Neural cell (in vitro differentiated cells): ENCODE measurements around the gene RGL3. TPM values are rescaled to one million over a fixed set of nuclear protein-coding genes. Genes with fewer than 3 reads are reported as not detected.

Experiments
- H2AFZ ChIP-seq: fragments of 200-600, 300-800 bp; sonication (generic), shearing (Covaris generic); 2 replicates; pipeline ENCODE4 v1.6.0; 2014; ENCODE audit warnings: low read depth, mild to moderate bottlenecking, antibody characterized with exemption, low read length, moderate library complexity
- H3F3A ChIP-seq: fragments of 200-600 bp; shearing (Covaris generic); 2 replicates; pipeline ENCODE4 v1.6.1; 2016; ENCODE audit warnings: mild to moderate bottlenecking, moderate library complexity, mixed read lengths, antibody characterized with exemption, low read length; ENCODE audit not compliant: insufficient read depth, poor library complexity, severe bottlenecking
- H3K27ac ChIP-seq: fragments of 200-600, 300-800 bp; sonication (generic), shearing (Covaris generic); 2 replicates; pipeline ENCODE4 v1.5.1; 2014; ENCODE audit warnings: mild to moderate bottlenecking, low read length, moderate library complexity
- H3K27me3 ChIP-seq: fragments of 300-800, 200-600 bp; sonication (generic), shearing (Covaris generic); 2 replicates; pipeline ENCODE4 v1.6.0; 2014; ENCODE audit warnings: mild to moderate bottlenecking, low read depth, low read length, moderate library complexity; ENCODE audit not compliant: insufficient read depth
- H3K36me3 ChIP-seq: fragments of 300-800, 200-600 bp; sonication (generic), shearing (Covaris generic); 2 replicates; pipeline ENCODE4 v1.5.1; 2014; ENCODE audit warnings: mild to moderate bottlenecking, antibody characterized with exemption, low read length, moderate library complexity; ENCODE audit not compliant: insufficient read depth
- H3K4me2 ChIP-seq: fragments of 300-800, 200-600 bp; sonication (generic), shearing (Covaris generic); 2 replicates; pipeline ENCODE4 v1.6.0; 2014; ENCODE audit warnings: mild to moderate bottlenecking, low read length
- H3K4me3 ChIP-seq: fragments of 300-800, 200-600 bp; sonication (generic), shearing (Covaris generic); 2 replicates; pipeline ENCODE4 v1.5.1; 2014; ENCODE audit warnings: mild to moderate bottlenecking, low read length, moderate library complexity
- H3K79me2 ChIP-seq: fragments of 200-600 bp; shearing (Covaris generic); replicated peaks from 2 replicates; pipeline ENCODE4 v1.6.0; 2014; ENCODE audit warnings: mild to moderate bottlenecking, low read length, moderate library complexity; ENCODE audit not compliant: insufficient read depth
- H3K9ac ChIP-seq: fragments of 300-800, 200-600 bp; sonication (generic), shearing (Covaris generic); 2 replicates; pipeline ENCODE4 v1.6.1; 2016; ENCODE audit warnings: mild to moderate bottlenecking, low read length, mixed read lengths
- H3K9me2 ChIP-seq: fragments of 200-600 bp; shearing (Covaris generic); 2 replicates; pipeline ENCODE4 v1.6.1; 2016; ENCODE audit warnings: mild to moderate bottlenecking, low read length, mixed read lengths; ENCODE audit not compliant: insufficient read depth
- H3K9me3 ChIP-seq: fragments of 200-600, 300-800 bp; sonication (generic), shearing (Covaris generic); 2 replicates; pipeline ENCODE4 v1.6.1; 2016; ENCODE audit warnings: mild to moderate bottlenecking, mixed run types, low read length, moderate library complexity, mixed read lengths
- H4K20me1 ChIP-seq: fragments of 200-600 bp; shearing (Covaris generic); 2 replicates; pipeline ENCODE4 v1.6.1; 2016; ENCODE audit warnings: mild to moderate bottlenecking, mixed run types; ENCODE audit not compliant: insufficient read depth
- EP300 ChIP-seq: fragments of 450-650 bp; conservative IDR thresholded peaks from 2 replicates; pipeline ENCODE4 v1.6.1; 2014; ENCODE audit warnings: antibody characterized with exemption, mild to moderate bottlenecking, moderate library complexity; ENCODE audit not compliant: poor library complexity, severe bottlenecking
- EZH2 ChIP-seq: fragments of 200-600, 300-800 bp; shearing (Covaris generic), sonication (generic); IDR thresholded peaks from 2 replicates; pipeline ENCODE4 v1.6.1; 2014; ENCODE audit warnings: antibody characterized with exemption, low read length, borderline replicate concordance, mild to moderate bottlenecking; ENCODE audit not compliant: insufficient read depth, poor library complexity, severe bottlenecking
- MXI1 ChIP-seq: fragments of 450-650 bp; conservative IDR thresholded peaks from 2 replicates; pipeline ENCODE4 v1.6.1; 2014; ENCODE audit warnings: antibody characterized with exemption, mild to moderate bottlenecking; ENCODE audit not compliant: poor library complexity, severe bottlenecking
- POLR2AphosphoS5 ChIP-seq: IDR thresholded peaks from 2 replicates; pipeline ENCODE4 v1.6.1; 2012
- RAD21 ChIP-seq: fragments of 450-650 bp; conservative IDR thresholded peaks from 2 replicates; pipeline ENCODE4 v1.6.1; 2014; ENCODE audit warnings: antibody characterized with exemption, mild to moderate bottlenecking, moderate library complexity
- SMC3 ChIP-seq: fragments of 450-650 bp; conservative IDR thresholded peaks from 2 replicates; pipeline ENCODE4 v1.6.1; 2014; ENCODE audit warnings: antibody characterized with exemption, mild to moderate bottlenecking, moderate library complexity; ENCODE audit not compliant: poor library complexity
- TAF1 ChIP-seq: IDR thresholded peaks from 2 replicates; pipeline ENCODE4 v1.6.1; 2012; ENCODE audit warnings: low read depth
- polyA plus RNA-seq: library from polyadenylated mRNA; depleted of rRNA; stranded (reverse); fragments of >200 nt; gene quantifications from 2 replicates; pipeline ENCODE4 v1.2.3, GENCODE V29; 2014
- TF ChIP-seq, protein P1 (sequence below): IDR thresholded peaks from 2 replicates; pipeline ENCODE4 v1.6.1; 2012; ENCODE audit warnings: borderline replicate concordance
- TF ChIP-seq, protein P2 (sequence below): fragments of 450-650 bp; IDR thresholded peaks from 2 replicates; pipeline ENCODE4 v1.5.1; 2014; ENCODE audit warnings: antibody characterized with exemption, mild to moderate bottlenecking, moderate library complexity; ENCODE audit not compliant: poor library complexity, severe bottlenecking

RGL3 gene
- polyA plus RNA-seq, 1 donor from 2014 or later: not detected

DNA sequence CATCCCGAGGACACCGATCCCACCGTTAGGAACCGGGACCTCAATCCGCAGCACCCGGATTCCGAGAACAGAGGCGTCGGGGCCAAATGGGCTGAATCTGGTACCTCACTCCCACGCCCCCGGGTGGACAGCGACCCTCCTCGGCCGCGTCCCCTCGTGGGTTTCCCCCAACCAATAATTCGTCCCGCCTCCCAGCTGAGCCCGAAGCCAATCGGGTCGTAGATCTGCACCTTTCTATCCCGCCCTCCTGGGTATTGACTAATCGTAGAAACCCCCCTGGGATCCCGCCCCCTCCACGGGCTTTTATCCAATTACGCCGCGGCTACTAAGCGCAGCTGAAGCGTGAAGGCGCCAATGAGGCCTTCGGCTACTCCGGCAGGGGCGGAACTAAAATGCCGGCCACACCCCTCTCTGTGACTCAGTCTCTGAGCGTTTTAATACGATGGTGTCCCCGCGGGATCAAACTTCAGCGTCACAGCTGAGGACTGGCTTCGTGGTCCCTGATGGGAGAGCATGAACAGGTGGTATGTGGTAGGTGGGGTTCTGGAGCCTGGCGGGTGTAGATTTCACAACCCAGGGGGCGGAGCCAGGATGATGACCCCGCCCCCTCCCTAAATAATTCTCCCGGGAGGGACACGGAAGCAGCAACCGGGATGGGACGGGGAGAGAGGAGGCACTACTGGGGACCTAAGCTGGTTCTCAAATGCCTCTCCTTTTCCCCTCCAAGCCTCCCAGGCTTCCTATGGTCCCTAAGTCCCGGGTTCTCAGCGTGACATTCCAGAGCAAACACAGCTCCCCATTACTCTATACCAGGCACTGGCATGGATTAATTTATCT lies 72.8 kb downstream of the RGL3 start, which contains the start of the genes CCDC159 and TMEM205:
TSS of gene CCDC159 (plus strand) at position 416 of the 837 bp plus-strand sequence. CDS start at position 504, 88 bp downstream.
TSS of gene TMEM205 (minus strand) at position 165 of the 837 bp plus-strand sequence. CDS start 649 bp downstream, outside the sequence.
- Histone ChIP-seq H3K79me2 (no peaks in the 10 kb centered on the region), H3K9me2 (no peaks in the 10 kb centered on the region), H3K4me3 (peak within 1 kb of the TSS; percentile 78), H3K9me3 (no peaks in the 10 kb centered on the region), H2AFZ (peak within 1 kb of the TSS; percentile 60), H3F3A (no peaks in the 10 kb centered on the region), H3K4me2 (peak within 1 kb of the TSS; percentile 52), H3K27ac (peak within 1 kb of the TSS; percentile 60), H3K27me3 (no peaks in the 10 kb centered on the region), H4K20me1 (no peaks in the 10 kb centered on the region), H3K36me3 (no peaks in the 10 kb centered on the region), H3K9ac (peak within 1 kb of the TSS; percentile 83)
- TF ChIP-seq MXI1 (peak; percentile 45), SMC3 (peak; percentile 11), TAF1 (no peak), POLR2AphosphoS5 (peak; percentile 76), EP300 (peak; percentile 28), RAD21 (peak; percentile 21)
- TF ChIP-seq, protein P1, sequence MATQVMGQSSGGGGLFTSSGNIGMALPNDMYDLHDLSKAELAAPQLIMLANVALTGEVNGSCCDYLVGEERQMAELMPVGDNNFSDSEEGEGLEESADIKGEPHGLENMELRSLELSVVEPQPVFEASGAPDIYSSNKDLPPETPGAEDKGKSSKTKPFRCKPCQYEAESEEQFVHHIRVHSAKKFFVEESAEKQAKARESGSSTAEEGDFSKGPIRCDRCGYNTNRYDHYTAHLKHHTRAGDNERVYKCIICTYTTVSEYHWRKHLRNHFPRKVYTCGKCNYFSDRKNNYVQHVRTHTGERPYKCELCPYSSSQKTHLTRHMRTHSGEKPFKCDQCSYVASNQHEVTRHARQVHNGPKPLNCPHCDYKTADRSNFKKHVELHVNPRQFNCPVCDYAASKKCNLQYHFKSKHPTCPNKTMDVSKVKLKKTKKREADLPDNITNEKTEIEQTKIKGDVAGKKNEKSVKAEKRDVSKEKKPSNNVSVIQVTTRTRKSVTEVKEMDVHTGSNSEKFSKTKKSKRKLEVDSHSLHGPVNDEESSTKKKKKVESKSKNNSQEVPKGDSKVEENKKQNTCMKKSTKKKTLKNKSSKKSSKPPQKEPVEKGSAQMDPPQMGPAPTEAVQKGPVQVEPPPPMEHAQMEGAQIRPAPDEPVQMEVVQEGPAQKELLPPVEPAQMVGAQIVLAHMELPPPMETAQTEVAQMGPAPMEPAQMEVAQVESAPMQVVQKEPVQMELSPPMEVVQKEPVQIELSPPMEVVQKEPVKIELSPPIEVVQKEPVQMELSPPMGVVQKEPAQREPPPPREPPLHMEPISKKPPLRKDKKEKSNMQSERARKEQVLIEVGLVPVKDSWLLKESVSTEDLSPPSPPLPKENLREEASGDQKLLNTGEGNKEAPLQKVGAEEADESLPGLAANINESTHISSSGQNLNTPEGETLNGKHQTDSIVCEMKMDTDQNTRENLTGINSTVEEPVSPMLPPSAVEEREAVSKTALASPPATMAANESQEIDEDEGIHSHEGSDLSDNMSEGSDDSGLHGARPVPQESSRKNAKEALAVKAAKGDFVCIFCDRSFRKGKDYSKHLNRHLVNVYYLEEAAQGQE: no peak
- TF ChIP-seq, protein P2, sequence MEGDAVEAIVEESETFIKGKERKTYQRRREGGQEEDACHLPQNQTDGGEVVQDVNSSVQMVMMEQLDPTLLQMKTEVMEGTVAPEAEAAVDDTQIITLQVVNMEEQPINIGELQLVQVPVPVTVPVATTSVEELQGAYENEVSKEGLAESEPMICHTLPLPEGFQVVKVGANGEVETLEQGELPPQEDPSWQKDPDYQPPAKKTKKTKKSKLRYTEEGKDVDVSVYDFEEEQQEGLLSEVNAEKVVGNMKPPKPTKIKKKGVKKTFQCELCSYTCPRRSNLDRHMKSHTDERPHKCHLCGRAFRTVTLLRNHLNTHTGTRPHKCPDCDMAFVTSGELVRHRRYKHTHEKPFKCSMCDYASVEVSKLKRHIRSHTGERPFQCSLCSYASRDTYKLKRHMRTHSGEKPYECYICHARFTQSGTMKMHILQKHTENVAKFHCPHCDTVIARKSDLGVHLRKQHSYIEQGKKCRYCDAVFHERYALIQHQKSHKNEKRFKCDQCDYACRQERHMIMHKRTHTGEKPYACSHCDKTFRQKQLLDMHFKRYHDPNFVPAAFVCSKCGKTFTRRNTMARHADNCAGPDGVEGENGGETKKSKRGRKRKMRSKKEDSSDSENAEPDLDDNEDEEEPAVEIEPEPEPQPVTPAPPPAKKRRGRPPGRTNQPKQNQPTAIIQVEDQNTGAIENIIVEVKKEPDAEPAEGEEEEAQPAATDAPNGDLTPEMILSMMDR: peak; percentile 61

DNA sequence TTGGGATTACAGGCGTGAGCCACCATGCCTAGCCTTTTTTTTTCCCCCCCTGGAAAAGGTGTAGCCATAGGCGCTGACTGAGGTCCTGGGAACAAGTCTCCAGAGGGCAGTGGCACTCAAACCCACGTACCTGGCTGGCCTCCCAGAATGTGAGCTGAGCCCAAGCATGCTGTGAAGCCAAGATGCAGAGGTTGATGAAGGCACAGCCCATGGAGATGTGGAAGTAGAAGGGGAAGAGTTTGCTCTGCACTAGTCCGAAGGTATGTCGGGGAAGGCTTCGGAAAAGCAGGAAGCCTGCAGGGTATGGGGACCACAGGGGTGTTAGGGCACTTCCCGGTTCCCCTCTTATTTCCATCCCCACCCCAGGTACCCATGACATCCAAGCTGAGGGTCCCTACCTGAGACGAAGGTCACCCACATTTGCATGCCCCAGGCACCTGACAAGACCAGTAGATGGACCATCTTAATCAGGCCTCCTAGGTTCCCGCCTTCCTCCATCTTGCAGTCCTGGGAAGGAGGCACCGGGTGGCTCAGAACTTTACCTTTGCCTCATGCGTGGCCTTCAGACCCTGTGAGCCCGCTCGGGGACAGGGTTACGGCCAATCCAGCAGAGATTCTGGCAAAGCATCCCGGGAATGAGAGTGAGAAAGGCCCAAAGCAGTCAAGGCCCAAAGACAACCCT lies 73.9 kb downstream of the RGL3 start:
- no peaks in the 10 kb centered on the region for H3F3A ChIP-seq
- H4K20me1 ChIP-seq: no peaks in the 10 kb centered on the region
- H2AFZ ChIP-seq: no peak overlapping the region
- no peaks in the 10 kb centered on the region for H3K36me3 ChIP-seq
- peak overlapping the region; percentile 83 for H3K9ac ChIP-seq
- no peaks in the 10 kb centered on the region for H3K79me2 ChIP-seq
- H3K27ac ChIP-seq: no peak overlapping the region
- peak overlapping the region; percentile 78 for H3K4me3 ChIP-seq
- TF ChIP-seq MXI1: no peak
- TF ChIP-seq, protein P2: no peak
- no peak for TF ChIP-seq SMC3
- TF ChIP-seq, protein P1: no peak
- TF ChIP-seq POLR2AphosphoS5: no peak
- no peak for TF ChIP-seq RAD21
- TF ChIP-seq EZH2: no peak
- TF ChIP-seq EP300: no peak
- TF ChIP-seq TAF1: no peak
- no peaks in the 10 kb centered on the region for H3K27me3 ChIP-seq
- peak overlapping the region; percentile 14 for H3K4me2 ChIP-seq
- no peaks in the 10 kb centered on the region for H3K9me2 ChIP-seq
- no peaks in the 10 kb centered on the region for H3K9me3 ChIP-seq
